ENCODE measurements around the gene MB. TPM values are rescaled to one million over a fixed set of nuclear protein-coding genes. Genes with fewer than 3 reads are reported as not detected.

MB gene
- total and polyA plus RNA-seq, 9 of the 15 experiments (the other 6 are each of a cell fraction or from before 2014, with no cell fraction given): not detected

DNA sequence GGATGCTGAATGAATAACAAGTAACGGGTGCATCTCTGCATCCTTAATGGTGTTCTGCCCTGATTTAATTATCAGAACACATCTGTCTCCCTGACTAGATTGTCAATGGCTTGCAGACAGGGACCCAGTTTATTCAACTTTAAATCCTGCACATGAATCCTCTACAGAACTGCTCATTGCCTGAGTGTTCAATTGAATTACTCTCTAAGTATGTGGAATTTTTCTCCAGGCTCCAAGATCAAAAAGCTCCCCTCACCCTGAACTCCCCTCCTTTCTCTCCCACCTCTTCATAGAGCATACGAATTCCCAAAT is 11.8 kb downstream of the MB start (continued):
- TF ChIP-seq GATAD2B (IDR thresholded peaks at IDR 0.05; ENCODE audit: borderline replicate concordance): no peak
- no peak for TF ChIP-seq ZNF124 (CRISPR knock-in tag; IDR thresholded peaks at IDR 0.05)
- TF ChIP-seq, protein P1, sequence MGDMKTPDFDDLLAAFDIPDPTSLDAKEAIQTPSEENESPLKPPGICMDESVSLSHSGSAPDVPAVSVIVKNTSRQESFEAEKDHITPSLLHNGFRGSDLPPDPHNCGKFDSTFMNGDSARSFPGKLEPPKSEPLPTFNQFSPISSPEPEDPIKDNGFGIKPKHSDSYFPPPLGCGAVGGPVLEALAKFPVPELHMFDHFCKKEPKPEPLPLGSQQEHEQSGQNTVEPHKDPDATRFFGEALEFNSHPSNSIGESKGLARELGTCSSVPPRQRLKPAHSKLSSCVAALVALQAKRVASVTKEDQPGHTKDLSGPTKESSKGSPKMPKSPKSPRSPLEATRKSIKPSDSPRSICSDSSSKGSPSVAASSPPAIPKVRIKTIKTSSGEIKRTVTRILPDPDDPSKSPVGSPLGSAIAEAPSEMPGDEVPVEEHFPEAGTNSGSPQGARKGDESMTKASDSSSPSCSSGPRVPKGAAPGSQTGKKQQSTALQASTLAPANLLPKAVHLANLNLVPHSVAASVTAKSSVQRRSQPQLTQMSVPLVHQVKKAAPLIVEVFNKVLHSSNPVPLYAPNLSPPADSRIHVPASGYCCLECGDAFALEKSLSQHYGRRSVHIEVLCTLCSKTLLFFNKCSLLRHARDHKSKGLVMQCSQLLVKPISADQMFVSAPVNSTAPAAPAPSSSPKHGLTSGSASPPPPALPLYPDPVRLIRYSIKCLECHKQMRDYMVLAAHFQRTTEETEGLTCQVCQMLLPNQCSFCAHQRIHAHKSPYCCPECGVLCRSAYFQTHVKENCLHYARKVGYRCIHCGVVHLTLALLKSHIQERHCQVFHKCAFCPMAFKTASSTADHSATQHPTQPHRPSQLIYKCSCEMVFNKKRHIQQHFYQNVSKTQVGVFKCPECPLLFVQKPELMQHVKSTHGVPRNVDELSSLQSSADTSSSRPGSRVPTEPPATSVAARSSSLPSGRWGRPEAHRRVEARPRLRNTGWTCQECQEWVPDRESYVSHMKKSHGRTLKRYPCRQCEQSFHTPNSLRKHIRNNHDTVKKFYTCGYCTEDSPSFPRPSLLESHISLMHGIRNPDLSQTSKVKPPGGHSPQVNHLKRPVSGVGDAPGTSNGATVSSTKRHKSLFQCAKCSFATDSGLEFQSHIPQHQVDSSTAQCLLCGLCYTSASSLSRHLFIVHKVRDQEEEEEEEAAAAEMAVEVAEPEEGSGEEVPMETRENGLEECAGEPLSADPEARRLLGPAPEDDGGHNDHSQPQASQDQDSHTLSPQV (IDR thresholded peaks at IDR 0.05): no peak
- TF ChIP-seq NR2C1 (IDR thresholded peaks at IDR 0.05): no peak
- no peak for TF ChIP-seq NR2C1 (tag; IDR thresholded peaks at IDR 0.05)
- TF ChIP-seq TAF1 (IDR thresholded peaks at IDR 0.05; ENCODE audit: control insufficient read depth, extremely low read depth, insufficient read depth, low read length, severe bottlenecking): no peak
- TF ChIP-seq SIRT6 (IDR thresholded peaks at IDR 0.05; ENCODE audit: low read depth, low read length): no peak
- TF ChIP-seq ZKSCAN8 (CRISPR knock-in tag; IDR thresholded peaks at IDR 0.05): no peak
- no peak for TF ChIP-seq RBM14 (IDR thresholded peaks at IDR 0.05; ENCODE audit: borderline replicate concordance, insufficient read depth, low read depth, low read length)
- no peak for TF ChIP-seq CREB3 (tag; conservative IDR thresholded peaks at IDR 0.05; ENCODE audit: low read depth)
- TF ChIP-seq RHOXF2B (CRISPR knock-in tag; conservative IDR thresholded peaks at IDR 0.05): no peak
- TF ChIP-seq NFXL1 (CRISPR knock-in tag; IDR thresholded peaks at IDR 0.05): no peak
- no peak for TF ChIP-seq NR1H2 (CRISPR knock-in tag; IDR thresholded peaks at IDR 0.05)
- TF ChIP-seq ATF6 (CRISPR knock-in tag; IDR thresholded peaks at IDR 0.05): no peak
